ENCODE results near the gene TCTN1. TPM values are rescaled to one million over a fixed set of nuclear protein-coding genes. Genes with fewer than 3 reads are reported as not detected.

Gene TCTN1
- total and polyA plus RNA-seq, 2 of the 13 experiments (the other 11 are each of a cell fraction or from before 2014, with no cell fraction given) = 13.6 to 16.0 TPM

GRCh38 chr12:110689281-110690126 lies 75.6 kb downstream of the TCTN1 start:
- ATAC-seq = peak; percentile 83
- in situ Hi-C loops (cut with HindIII; ENCODE audit: extremely low pct_ligation_motif_present, low pct_unique_long_range_greater_than_20kb) (no loop called here), intact Hi-C loops (cut with micrococcal nuclease; ENCODE audit: unreplicated experiment) (no loop called here)
- Histone ChIP-seq H3K36me3 (replicated peaks in 1 of 2; ENCODE audit: control insufficient read depth in 1 of 2, insufficient read depth in 2 of 2, low read length in 2 of 2) (no peaks in the 10 kb centered on the region), H3K27ac (ENCODE audit: extremely low read length, insufficient read depth, low read length) (no peak overlapping the region), H3K27me3 (ENCODE audit: control insufficient read depth in 1 of 2, insufficient read depth in 2 of 2, low read length in 2 of 2) (peaks cover 5 to 52% of the 10 kb centered on the region in 2 experiments), H3K9me3 (ENCODE audit: low read length) (no peaks in the 10 kb centered on the region), H4K20me1 (ENCODE audit: insufficient read depth, low read length) (no peaks in the 10 kb centered on the region), H2AFZ (ENCODE audit: low read length) (no peak overlapping the region), H3K4me2 (ENCODE audit: low read depth, low read length) (peak overlapping the region; percentile 83), H3K9ac (ENCODE audit: insufficient read depth, low read depth, low read length) (no peak overlapping the region), H3K79me2 (ENCODE audit: insufficient read depth, low read length) (no peaks in the 10 kb centered on the region), H3K4me3 (replicated peaks in 1 of 3; ENCODE audit: insufficient read depth in 1 of 3, low read depth in 2 of 3, low read length in 3 of 3) (peak overlapping the region; percentile 49 to 71 (median 59); a peak in 4 of 6 replicates), H3K4me1 (ENCODE audit: insufficient read depth, low read length) (peaks cover 16% of the 10 kb centered on the region)
- FAIRE-seq = no peak
- 34% methylated on average over 5 of the region's 38 CpGs for WGBS (ENCODE audit: low lambda C conversion rate)
- BruUV-seq (replicated peaks) = no TSS peak
- ChIA-PET CTCF (ENCODE audit: low intra/inter-chr PET ratio, low total read pairs) (no interaction called here), POLR2A (no interaction called here)
- no peak for DNase-seq (ENCODE audit: low spot score)
- TF ChIP-seq MTF2 (CRISPR knock-in tag; IDR thresholded peaks at IDR 0.05; ENCODE audit: borderline replicate concordance) = peak; percentile 40; the same call in 1 of the 2 replicates
- TF ChIP-seq ZNF282 (IDR thresholded peaks at IDR 0.05; ENCODE audit: partially characterized antibody) = no peak
- TF ChIP-seq UBTF (CRISPR knock-in tag; IDR thresholded peaks at IDR 0.05) = peak; percentile 48
- TF ChIP-seq GLI4 (CRISPR knock-in tag; IDR thresholded peaks at IDR 0.05; ENCODE audit: borderline replicate concordance) = no peak
- TF ChIP-seq ZNF687 (CRISPR knock-in tag; IDR thresholded peaks at IDR 0.05) = peak; percentile 73
- TF ChIP-seq ZNF558 (CRISPR knock-in tag; IDR thresholded peaks at IDR 0.05; ENCODE audit: borderline replicate concordance) = 0 out of 2 replicates have a peak, but pooled peaks have one; percentile 75
- TF ChIP-seq PATZ1 (CRISPR knock-in tag; IDR thresholded peaks at IDR 0.05) = no peak; the same call in 1 of the 2 replicates
- TF ChIP-seq SOX6 (IDR thresholded peaks at IDR 0.05) = no peak
- 0 out of 2 replicates have a peak, but pooled peaks have one; percentile 28 for TF ChIP-seq SOX6 (CRISPR knock-in tag; IDR thresholded peaks at IDR 0.05)
- no peak for TF ChIP-seq ZNF770 (CRISPR knock-in tag; IDR thresholded peaks at IDR 0.05)
